ENCODE data around the gene FHOD1.

DNA sequence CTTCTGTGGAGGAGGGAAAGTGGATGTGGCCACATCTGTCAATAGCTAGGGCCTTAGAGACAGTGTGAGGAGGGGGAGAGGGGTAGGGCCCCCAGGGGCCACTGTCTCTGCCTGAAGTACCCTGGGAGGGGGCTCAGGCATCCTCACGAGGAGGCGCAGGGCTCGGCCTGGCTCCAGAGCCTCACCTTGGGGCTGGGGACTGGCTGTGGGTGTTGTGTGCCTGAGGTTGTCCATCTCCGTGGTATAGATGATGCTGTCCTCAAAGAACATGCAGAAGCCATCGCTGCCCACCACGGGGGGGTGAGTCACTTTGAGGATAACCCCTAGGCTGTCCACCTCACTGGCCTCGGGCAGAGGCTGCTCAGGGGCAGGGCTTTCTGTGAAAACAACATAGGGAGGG lies 44.2 kb upstream of the FHOD1 start:
- TF ChIP-seq CTCF (conservative IDR thresholded peaks at IDR 0.05): no peak
- TF ChIP-seq EZH2 (IDR thresholded peaks at IDR 0.05; ENCODE audit: low read depth): no peak

Measured in PC-9 (cell line).